ENCODE measurements around the gene C9orf72.
"Not testable (repeated sequence)": the region's sequence is repeated elsewhere in the genome, so short reads cannot be mapped to it uniquely, and the experiment has no call there.

The C9orf72 gene

DNA sequence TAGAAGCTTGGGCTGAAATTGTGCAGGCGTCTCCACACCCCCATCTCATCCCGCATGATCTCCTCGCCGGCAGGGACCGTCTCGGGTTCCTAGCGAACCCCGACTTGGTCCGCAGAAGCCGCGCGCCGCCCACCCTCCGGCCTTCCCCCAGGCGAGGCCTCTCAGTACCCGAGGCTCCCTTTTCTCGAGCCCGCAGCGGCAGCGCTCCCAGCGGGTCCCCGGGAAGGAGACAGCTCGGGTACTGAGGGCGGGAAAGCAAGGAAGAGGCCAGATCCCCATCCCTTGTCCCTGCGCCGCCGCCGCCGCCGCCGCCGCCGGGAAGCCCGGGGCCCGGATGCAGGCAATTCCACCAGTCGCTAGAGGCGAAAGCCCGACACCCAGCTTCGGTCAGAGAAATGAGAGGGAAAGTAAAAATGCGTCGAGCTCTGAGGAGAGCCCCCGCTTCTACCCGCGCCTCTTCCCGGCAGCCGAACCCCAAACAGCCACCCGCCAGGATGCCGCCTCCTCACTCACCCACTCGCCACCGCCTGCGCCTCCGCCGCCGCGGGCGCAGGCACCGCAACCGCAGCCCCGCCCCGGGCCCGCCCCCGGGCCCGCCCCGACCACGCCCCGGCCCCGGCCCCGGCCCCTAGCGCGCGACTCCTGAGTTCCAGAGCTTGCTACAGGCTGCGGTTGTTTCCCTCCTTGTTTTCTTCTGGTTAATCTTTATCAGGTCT is at the start of gene C9orf72:
TSS of gene C9orf72 (minus strand) at position 564 of the 716 bp plus-strand sequence. CDS start 6,361 bp downstream, outside the sequence.
- DNase-seq (ENCODE audit: low read depth) = no peak
- no peak for TF ChIP-seq CTCF (conservative IDR thresholded peaks at IDR 0.05; ENCODE audit: low read depth, low read length)

DNA sequence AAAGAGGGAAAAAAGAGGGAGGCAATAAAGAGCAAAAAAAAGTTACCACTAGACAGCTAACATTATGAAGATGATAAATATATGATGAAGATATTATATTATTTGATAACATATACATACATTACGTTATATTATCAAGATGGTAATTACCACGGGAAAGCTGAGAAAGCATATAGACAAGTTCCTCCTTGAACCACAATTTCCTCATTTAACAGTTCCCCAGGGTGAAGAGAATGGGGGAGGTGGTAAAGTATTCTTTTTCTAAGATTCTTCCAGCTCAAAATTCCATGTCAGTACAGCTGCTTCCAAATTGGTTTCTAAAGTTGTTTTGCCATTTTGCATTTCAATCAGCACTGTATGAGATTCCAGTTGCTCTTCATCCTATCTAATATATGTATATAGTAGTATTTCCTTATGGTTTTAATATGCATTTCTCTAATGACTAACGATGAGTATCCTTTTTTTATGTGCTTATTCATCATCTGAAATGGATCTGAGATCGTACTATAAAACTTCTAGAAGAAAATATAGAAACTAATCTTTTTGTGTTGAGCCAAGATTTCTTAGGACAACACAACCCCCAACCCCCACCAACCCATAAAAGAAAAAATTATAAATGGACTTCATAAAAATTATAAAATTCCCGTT is 49.5 kb upstream of the C9orf72 start:
- H3K4me3 ChIP-seq (ENCODE audit: low read depth, low read length) = no peak overlapping the region
- TF ChIP-seq CTCF (conservative IDR thresholded peaks at IDR 0.05; ENCODE audit: low read depth, low read length) = no peak
- DNase-seq (ENCODE audit: low read depth) = no peak

More for the DNA sequence above, at the start of gene C9orf72:
- H3K4me3 ChIP-seq (ENCODE audit: low read depth, low read length) = peak within 1 kb of the TSS; percentile 72

- TF ChIP-seq CTCF (conservative IDR thresholded peaks at IDR 0.05; ENCODE audit: low read depth, low read length) = no peak
- H3K4me3 ChIP-seq (ENCODE audit: low read depth, low read length) = no peak overlapping the region
- no peak for DNase-seq (ENCODE audit: low read depth)
These were observed 46.5 kb upstream of the C9orf72 start for GRCh38 chr9:27619743-27620142.

- no peak for TF ChIP-seq CTCF (conservative IDR thresholded peaks at IDR 0.05; ENCODE audit: low read depth, low read length)
- peak; percentile 24 for DNase-seq (ENCODE audit: low read depth)
- no peak overlapping the region for H3K4me3 ChIP-seq (ENCODE audit: low read depth, low read length)
These were observed 44.8 kb upstream of the C9orf72 start for GRCh38 chr9:27618066-27618465.

GRCh38 chr9:27614551-27614950 is 41.3 kb upstream of the C9orf72 start:
- no peak for TF ChIP-seq CTCF (conservative IDR thresholded peaks at IDR 0.05; ENCODE audit: low read depth, low read length)
- no peak for DNase-seq (ENCODE audit: low read depth)
- no peak overlapping the region for H3K4me3 ChIP-seq (ENCODE audit: low read depth, low read length)

DNA sequence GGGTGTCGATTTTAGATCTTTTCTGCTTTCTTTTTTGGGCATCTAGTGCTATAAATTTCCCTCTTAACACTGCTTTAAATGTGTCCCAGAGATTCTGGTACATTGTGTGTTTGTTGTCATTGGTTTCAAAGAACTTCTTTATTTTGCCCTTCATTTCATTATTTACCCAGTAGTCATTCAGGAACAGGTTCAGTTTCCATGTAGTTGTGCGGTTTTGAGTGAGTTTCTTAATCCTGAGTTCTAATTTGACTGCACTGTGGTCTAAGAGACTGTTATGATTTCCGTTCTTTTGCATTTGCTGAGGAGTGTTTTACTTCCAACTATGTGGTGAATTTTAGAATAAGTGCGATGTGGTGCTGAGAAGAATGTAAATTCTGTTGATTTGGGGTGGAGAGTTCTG is 38.8 kb upstream of the C9orf72 start:
- DNase-seq (ENCODE audit: low read depth) = not testable (repeated sequence)

GRCh38 chr9:27610622-27611021 is 37.3 kb upstream of the C9orf72 start:
- no peak overlapping the region for H3K4me3 ChIP-seq (ENCODE audit: low read depth, low read length)
- DNase-seq (ENCODE audit: low read depth) = no peak
- no peak for TF ChIP-seq CTCF (conservative IDR thresholded peaks at IDR 0.05; ENCODE audit: low read depth, low read length)

More for the DNA sequence above, 38.8 kb upstream of the C9orf72 start:
- H3K4me3 ChIP-seq (ENCODE audit: low read depth, low read length) = not testable (repeated sequence)
